ENCODE results near the gene CDH19.
A peak's percentile ranks its signal among the peaks of the same experiment; 100 is the strongest.

CDH19 gene

DNA sequence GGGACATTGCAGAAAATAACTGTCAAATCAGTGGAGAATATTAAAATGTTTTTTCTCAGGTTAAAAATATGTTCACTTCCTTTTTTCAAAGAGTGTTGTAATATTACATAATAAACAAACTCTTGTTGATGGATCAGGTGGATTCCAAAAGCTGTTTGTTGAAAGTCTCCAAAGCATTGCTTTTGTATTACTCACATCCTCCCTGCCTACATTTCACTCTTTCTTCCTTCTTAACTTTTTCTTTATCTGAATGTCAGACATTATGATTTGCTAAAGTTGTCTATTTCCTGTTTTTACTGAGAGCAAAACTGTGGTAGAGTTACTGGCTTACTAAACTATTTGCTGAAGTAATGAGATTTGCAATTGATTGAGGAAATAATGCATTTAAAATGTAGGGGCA is 92.1 kb downstream of the CDH19 start:
- DNase-seq (ENCODE audit: low spot score): no peak
- TF ChIP-seq CTCF (IDR thresholded peaks at IDR 0.05; ENCODE audit: extremely low read depth, missing control alignments): no peak

DNA sequence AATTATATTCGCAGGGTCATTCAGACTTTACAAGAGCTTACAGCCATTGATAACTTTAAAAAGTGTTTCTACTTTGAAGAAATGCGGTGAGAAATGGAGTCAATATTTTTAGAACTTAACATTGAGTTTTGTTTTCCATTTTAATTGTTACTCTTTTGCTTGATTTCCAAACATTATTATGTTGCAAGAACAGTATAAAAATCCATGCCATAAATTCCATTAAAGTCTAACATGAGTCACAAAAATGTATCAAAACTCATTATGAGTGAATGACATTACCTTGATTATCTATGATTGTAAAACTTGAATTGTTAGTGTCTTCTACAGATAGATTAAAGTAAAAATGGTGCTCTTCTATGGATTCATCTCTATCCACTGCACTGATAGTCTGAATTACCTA is 92.6 kb downstream of the CDH19 start:
- DNase-seq (ENCODE audit: low spot score): no peak
- TF ChIP-seq CTCF (IDR thresholded peaks at IDR 0.05; ENCODE audit: extremely low read depth, missing control alignments): no peak

DNA sequence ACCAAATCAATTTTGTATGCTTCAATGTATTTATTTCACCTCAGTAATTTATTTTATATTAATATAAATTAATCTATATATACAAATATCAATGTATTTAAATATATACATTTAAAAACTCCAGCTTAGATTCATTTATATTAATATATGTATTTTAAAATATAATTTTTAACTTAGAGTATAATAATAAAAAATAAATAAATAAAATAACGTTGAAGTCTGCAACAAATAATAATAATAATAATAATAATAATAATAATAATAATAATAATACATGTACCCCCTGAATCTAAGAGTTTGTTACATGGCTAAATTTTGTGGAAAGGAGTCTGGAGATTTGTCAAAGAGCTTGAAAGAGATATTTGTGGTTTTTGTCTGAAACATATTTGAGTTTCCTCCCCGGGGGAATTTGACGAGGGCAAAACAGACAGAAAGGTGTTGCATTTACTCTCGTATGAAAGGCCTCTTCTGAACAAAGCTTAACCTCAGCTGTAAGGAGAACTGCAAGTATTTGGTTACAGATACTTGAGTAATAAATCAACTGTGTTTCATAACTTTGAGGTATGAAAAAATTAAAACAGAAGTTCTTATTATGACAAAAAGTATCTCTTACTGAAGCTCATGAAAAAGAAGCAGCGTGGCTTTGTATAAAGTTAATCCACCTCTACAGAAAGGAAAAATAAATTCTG is 93.4 kb downstream of the CDH19 start:
- TF ChIP-seq CTCF (IDR thresholded peaks at IDR 0.05; ENCODE audit: extremely low read depth, missing control alignments): no peak
- no peak for DNase-seq (ENCODE audit: low spot score)

DNA sequence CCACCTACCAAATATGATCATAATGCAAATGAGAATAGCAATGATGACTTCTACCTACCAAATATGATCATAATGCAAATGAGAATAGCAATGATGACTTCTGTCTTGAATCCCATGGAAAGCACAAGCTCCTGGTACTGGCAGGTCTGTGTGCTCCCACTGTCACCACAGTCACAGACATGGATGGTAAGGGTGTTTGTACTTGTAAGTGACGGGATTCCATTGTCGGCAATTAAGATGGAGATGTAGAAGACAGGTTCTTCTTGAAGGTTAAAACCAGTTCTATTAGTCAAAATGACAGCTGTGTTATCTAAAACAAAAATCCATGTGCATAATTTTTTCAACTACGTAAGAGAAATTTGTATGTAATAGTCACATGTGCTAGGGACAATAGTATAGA is 95.0 kb downstream of the CDH19 start:
- TF ChIP-seq CTCF (IDR thresholded peaks at IDR 0.05; ENCODE audit: extremely low read depth, missing control alignments): no peak
- DNase-seq (ENCODE audit: low spot score): no peak

DNA sequence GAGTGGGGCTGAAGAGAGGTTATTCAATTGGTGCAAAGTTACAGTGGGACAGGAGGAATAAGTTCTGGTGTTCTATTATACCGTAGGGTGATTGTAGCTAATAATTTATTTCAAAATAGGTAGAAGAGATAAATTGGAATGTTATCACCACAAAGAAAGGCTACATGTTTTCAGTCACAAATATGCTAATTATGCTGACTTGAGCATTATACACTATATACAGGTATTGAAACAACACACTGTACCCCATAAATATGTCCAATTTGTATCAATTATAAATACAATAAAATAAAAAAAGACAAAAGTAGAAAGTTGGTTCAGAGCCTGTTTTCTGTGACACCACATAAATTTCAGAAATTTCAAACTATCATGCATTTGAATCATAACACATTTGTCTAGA is 97.7 kb downstream of the CDH19 start:
- no peak for TF ChIP-seq CTCF (IDR thresholded peaks at IDR 0.05; ENCODE audit: extremely low read depth, missing control alignments)
- DNase-seq (ENCODE audit: low spot score): no peak

- no peak for DNase-seq (ENCODE audit: low spot score)
- TF ChIP-seq CTCF (IDR thresholded peaks at IDR 0.05; ENCODE audit: extremely low read depth, missing control alignments): no peak
Observed at GRCh38 chr18:66497351-66497750, 106.5 kb downstream of the CDH19 start.

DNA sequence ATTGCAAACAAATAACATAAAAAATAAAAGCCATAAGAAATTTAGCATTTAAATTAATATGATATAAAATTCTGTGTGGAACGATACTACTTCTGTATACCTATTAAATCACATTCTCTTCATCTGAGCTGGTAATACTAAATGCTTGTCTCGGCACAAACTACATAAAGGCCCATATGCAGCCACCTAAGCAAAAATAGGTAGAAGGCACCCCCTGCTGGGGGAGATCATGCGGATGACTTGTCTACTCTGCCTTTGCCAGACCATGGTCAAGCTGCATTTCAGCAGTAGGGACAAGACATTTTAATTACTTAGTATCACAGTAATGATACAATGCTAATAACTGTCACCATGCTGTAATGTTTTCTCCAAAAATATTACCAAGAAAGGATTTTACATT is 108.0 kb downstream of the CDH19 start:
- DNase-seq (ENCODE audit: low spot score): peak; percentile 14
- no peak for TF ChIP-seq CTCF (IDR thresholded peaks at IDR 0.05; ENCODE audit: extremely low read depth, missing control alignments)

Data from GM20000 (cell line).